Inflammatory macrophage treated with lipopolysaccharide for 4 hours (primary cell): ENCODE results near the gene SPATA31A3.
"Not testable (repeated sequence)": the region's sequence is repeated elsewhere in the genome, so short reads cannot be mapped to it uniquely, and the experiment has no call there.

Experiments used
- DNase-seq: peaks from one replicate; pipeline ENCODE4 v3.0.0-alpha.2; 2020

The SPATA31A3 gene

DNA sequence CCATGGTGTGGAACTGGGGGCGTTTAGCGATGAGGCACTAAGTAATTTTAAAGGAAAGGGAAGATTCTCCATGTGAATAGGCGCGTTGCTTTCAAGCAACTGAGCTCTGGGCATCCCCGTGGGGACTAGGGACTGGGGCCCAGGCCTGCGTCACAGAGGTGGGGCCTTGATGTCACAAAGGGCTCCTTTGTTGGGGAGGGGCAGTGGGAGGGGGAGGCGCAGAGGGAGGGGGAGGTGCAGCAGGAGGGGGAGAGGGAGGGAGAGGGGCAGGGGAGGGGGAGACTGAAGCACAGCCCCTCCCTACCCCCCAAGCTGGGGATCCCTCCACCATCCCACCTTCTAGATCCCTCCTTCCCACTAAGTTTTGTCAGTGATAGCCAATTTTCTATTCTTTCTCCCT lies at the start of gene SPATA31A3:
Gene SPATA31A3 (minus strand): TSS at position 101 of the 400 bp plus-strand sequence. CDS start 29 bp downstream, at position 72.
- DNase-seq, result not testable (repeated sequence)

DNA sequence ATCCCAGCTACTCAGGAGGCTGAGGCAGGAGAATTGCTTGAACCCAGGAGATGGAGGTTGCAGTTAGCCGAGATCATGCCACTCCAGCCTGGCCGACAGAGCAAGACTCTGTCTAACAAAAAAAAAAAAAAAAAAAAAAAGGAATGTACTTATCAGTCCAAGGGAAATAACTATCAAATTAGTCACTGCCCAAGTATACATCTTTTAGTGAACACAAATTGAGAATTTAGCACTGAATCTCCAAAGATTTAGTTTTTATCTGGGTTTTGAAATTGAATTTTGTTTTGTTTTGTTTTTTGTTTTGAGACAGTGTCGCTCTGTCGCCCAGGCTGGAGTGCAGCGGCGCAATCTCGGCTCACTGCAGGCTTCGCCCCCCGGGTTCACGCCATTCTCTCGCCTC lies 39.8 kb downstream of the SPATA31A3 start:
- not testable (repeated sequence) for DNase-seq

DNA sequence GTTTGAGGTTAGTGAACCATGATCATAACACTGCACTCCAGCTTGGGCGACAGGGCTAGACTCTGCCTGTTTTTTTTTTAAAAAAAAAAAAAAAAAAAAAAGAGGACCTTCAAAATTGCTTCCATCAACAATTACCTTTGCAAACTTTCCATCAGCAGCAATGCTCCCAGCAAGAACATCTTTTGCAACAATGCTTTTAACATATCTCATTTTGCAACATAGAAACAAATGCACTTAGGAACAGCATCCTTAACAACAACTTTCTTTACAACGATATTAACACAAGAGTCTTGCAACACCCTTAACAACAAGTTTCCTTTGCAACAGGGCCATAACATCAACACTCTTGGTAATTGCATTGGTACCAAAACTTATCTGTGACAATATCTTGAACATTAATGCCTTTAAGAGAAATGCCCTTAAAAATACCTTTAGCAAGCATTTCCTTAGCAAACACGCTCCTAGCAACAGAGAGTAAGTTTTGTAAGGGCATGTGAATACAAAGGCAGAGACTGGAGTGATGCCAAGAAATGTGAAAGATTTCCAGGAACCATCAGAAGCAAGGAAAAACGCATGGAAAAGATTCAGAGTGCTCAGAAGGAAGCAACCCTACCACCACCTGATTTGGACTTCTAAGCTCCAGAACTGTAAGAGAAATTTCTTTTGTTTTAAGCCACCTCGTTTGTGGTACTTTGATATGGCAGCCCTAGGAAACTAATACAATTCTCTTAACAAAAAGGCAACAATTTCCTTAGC lies 49.8 kb downstream of the SPATA31A3 start:
- DNase-seq, result not testable (repeated sequence)

DNA sequence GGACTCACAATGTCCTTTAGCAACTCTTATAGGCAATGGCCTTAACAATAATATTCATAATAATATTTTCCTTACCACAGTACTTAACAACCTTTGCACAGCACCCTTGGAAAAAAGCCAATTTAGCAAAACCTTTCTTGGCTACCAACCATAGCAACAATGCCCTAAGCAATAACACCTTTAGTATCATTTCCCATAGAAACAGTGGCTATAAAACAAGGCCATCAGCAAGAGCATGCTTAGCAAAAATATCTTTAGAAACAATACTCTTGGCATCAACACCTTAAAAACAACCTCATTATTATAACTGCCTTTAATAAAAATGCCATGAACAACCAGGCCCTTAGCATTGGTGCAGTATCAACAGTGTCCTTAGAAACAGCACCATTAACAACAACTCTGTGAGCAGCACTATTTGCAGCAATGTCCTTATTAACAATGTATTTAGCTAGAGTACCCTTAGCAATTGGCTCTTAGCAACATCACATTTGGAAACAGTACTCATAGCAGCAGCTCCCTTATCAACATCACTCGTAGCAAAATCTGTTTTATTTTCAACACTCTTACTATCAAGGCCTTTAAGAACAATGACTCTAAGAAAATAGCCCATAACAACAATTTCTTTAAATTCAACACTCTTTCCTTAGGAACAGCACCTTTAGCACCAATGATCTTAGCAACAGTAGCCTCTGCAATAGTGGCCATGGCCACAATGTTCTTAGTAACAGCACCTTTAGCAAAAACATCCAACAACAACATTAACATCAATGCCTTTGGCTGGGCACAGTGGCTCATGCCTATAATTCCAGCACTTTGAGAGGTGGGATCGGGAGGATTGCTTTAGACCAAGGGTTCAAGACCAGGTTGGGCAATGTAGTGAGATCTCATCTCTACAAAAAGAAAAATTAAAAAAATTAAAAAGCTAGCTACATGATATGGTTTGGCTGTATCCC lies 52.2 kb downstream of the SPATA31A3 start:
- not testable (repeated sequence) for DNase-seq

DNA sequence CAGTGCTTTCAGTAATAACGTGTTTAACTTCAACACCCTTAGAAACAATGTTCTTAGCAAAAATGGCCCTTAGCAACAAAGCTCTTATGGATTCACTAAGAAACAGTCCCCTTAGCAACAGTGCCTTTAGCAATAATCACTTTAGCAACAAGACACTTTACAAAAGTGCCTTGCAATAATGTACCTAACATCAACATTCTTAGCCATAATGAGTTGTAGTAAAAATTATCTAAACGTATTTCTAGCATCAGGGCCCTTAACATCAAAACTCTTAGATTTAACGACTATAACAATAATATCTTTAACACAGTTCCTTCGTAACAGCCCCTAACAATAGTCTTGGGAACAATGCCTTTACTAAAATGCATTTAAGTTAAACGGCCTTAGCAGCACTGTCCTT lies 54.0 kb downstream of the SPATA31A3 start:
- not testable (repeated sequence) for DNase-seq

DNA sequence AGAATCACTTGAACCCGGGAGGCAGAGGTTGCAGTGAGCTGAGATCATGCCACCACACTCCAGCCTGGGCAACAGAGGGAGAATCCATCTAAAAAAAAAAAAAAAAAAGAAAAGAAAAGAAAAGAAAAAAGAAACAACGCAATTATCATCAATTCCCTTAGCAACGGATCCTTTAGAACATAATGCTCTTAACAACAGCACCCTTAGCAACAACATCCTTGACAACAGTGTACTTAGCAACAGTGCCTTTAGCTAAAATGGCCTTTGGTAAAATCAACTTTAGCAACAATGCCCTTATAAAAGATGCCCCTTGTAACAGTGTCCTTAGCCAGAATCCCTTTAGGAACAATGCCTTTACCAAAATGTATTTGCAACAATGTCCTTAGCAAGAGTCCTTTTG lies 54.7 kb downstream of the SPATA31A3 start:
- DNase-seq, result not testable (repeated sequence)
